Panc1 (cell line): ENCODE data around the gene CUEDC1. TPM values are rescaled to one million over a fixed set of nuclear protein-coding genes. Genes with fewer than 3 reads are reported as not detected.

Source experiments
- ATAC-seq: fragments of 200-7000 bp; cut with Tn5 transposase; 2 replicates; pipeline ENCODE4 v1.9.1; 2020; ENCODE audit warnings: mild to moderate bottlenecking, moderate library complexity
- BruUV-seq: library from RNA; stranded (reverse); fragments of 400-500 nt; replicated peaks from 2 replicates; lab custom pipeline; 2021; lab: Mats Ljungman, UMichigan
- CTCF ChIA-PET: fragments of 300-600 bp; sonication (Branson Sonifier 250); formaldehyde crosslinking; loops from one replicate; lab custom pipeline; 2022; ENCODE audit warnings: antibody characterized with exemption; lab: Charles Lee
- POLR2A ChIA-PET: fragments of 300-600 bp; sonication (Branson Sonifier 250); formaldehyde crosslinking; loops from one replicate; lab custom pipeline; 2022; ENCODE audit warnings: antibody characterized with exemption; lab: Charles Lee
- DNase-seq: peaks from one replicate; pipeline ENCODE4 v3.0.0-alpha.2; 2010; ENCODE audit warnings: low read depth, low spot score
- H3K27ac ChIP-seq: 2 replicates; pipeline ENCODE4 v1.5.1; 2011; ENCODE audit warnings: mild to moderate bottlenecking, low read length, inconsistent platforms
- H3K27me3 ChIP-seq: fragments of 200-500 bp; sonication (Bioruptor generic); 2 replicates; pipeline ENCODE4 v1.6.0; 2014; ENCODE audit warnings: low read length, inconsistent platforms; ENCODE audit not compliant: control insufficient read depth, insufficient read depth
- H3K36me3 ChIP-seq: fragments of 200-500 bp; sonication (Bioruptor generic); 2 replicates; pipeline ENCODE4 v1.5.1; 2014; ENCODE audit warnings: inconsistent platforms, mild to moderate bottlenecking, low read length, moderate library complexity; ENCODE audit not compliant: control insufficient read depth, insufficient read depth
- H3K4me1 ChIP-seq: 2 replicates; pipeline ENCODE4 v1.5.1; 2011; ENCODE audit warnings: inconsistent platforms, mild to moderate bottlenecking, low read length, moderate library complexity; ENCODE audit not compliant: control insufficient read depth, insufficient read depth
- H3K4me3 ChIP-seq, 2 experiments: 2 replicates each; pipeline ENCODE4 v1.5.1; 2011 to 2012; ENCODE audit warnings: low read depth in 2 of 2, low read length in 2 of 2, mild to moderate bottlenecking in 2 of 2, inconsistent platforms in 1 of 2, moderate library complexity in 1 of 2
- H3K9me3 ChIP-seq: fragments of 200-500 bp; sonication (Bioruptor generic); 2 replicates; pipeline ENCODE4 v1.5.1; 2014; ENCODE audit warnings: low read depth, mild to moderate bottlenecking, inconsistent platforms, low read length, moderate library complexity; ENCODE audit not compliant: control insufficient read depth, insufficient read depth
- POLR2AphosphoS5 ChIP-seq: IDR thresholded peaks from 2 replicates; pipeline ENCODE4 v1.6.1; 2012; ENCODE audit warnings: mild to moderate bottlenecking, low read depth, low read length, moderate library complexity
- SIN3A ChIP-seq: IDR thresholded peaks from 2 replicates; pipeline ENCODE4 v1.6.1; 2012; ENCODE audit warnings: low read depth, mild to moderate bottlenecking, low read length, moderate library complexity, borderline replicate concordance; ENCODE audit not compliant: insufficient read depth
- TCF7L2 ChIP-seq: IDR thresholded peaks from 2 replicates; pipeline ENCODE4 v1.6.1; 2011; ENCODE audit warnings: mild to moderate bottlenecking, low read depth, low read length, inconsistent platforms
- in situ Hi-C: cut with HindIII; loops from 2 replicates; pipeline ENCODE4 v1.10.0; 2016; ENCODE audit warnings: low sequenced_read_pairs, low pct_unique_long_range_greater_than_20kb
- intact Hi-C: fragments of 100-400 bp; cut with micrococcal nuclease; formaldehyde crosslinking; loops from one replicate; pipeline ENCODE4 v1.10.0; 2022; ENCODE audit not compliant: unreplicated experiment
- total RNA-seq: library from RNA; stranded (reverse); gene quantifications from one replicate; pipeline ENCODE4 v1.2.1, GENCODE V29; 2021; ENCODE audit not compliant: unreplicated experiment
- TF ChIP-seq, protein P1 (sequence below): fragments of 450-650 bp; IDR thresholded peaks from 2 replicates; pipeline ENCODE4 v1.5.1; 2017; ENCODE audit warnings: mild to moderate bottlenecking
- TF ChIP-seq, protein P2 (sequence below), 2 experiments: IDR thresholded peaks; 2 replicates each; pipeline ENCODE4 v1.6.1; 2011 to 2012; ENCODE audit warnings: low read depth in 2 of 2, control low read depth in 1 of 2, low read length in 1 of 2, mild to moderate bottlenecking in 1 of 2, moderate library complexity in 1 of 2; ENCODE audit not compliant: insufficient read depth in 1 of 2

CUEDC1 gene
- total RNA-seq, 1 experiment from 2014 or later: 103 TPM

DNA sequence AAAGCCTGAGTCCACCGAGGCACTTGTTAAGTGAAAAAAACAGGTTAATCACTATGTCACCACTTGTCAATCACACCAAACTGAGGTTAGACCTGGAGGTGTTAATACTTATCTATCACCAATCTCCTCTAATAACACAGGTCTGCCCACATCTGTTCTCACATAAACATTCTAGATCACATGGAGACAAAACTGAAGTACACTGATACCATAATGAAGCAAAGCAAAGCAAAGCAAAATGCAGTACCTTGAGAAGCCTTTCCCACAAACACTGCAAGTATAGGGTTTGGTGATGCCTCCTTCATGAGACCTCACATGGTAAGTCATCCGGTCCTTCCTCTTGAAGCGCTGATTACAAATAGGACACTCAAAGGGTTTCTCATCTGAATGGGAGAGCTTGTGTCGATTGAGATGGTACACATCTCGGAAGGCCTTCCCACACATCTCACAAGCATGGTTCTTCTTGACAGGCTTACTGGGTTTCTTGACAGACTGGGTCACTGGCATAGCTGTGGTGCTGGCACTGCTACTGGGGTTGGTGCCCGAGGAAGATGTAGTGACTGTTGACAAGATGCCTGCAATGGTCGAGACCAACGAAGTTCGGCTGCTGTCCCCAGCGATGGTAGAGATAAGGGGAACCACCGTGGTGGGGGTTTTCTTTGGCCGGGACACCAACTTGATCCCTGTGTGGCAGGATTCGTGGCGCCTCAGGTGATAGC is 27.4 kb upstream of the CUEDC1 start:
- ATAC-seq: no peak
- BruUV-seq: no TSS peak
- TF ChIP-seq, protein P1, sequence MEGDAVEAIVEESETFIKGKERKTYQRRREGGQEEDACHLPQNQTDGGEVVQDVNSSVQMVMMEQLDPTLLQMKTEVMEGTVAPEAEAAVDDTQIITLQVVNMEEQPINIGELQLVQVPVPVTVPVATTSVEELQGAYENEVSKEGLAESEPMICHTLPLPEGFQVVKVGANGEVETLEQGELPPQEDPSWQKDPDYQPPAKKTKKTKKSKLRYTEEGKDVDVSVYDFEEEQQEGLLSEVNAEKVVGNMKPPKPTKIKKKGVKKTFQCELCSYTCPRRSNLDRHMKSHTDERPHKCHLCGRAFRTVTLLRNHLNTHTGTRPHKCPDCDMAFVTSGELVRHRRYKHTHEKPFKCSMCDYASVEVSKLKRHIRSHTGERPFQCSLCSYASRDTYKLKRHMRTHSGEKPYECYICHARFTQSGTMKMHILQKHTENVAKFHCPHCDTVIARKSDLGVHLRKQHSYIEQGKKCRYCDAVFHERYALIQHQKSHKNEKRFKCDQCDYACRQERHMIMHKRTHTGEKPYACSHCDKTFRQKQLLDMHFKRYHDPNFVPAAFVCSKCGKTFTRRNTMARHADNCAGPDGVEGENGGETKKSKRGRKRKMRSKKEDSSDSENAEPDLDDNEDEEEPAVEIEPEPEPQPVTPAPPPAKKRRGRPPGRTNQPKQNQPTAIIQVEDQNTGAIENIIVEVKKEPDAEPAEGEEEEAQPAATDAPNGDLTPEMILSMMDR: no peak
- TF ChIP-seq, protein P2, sequence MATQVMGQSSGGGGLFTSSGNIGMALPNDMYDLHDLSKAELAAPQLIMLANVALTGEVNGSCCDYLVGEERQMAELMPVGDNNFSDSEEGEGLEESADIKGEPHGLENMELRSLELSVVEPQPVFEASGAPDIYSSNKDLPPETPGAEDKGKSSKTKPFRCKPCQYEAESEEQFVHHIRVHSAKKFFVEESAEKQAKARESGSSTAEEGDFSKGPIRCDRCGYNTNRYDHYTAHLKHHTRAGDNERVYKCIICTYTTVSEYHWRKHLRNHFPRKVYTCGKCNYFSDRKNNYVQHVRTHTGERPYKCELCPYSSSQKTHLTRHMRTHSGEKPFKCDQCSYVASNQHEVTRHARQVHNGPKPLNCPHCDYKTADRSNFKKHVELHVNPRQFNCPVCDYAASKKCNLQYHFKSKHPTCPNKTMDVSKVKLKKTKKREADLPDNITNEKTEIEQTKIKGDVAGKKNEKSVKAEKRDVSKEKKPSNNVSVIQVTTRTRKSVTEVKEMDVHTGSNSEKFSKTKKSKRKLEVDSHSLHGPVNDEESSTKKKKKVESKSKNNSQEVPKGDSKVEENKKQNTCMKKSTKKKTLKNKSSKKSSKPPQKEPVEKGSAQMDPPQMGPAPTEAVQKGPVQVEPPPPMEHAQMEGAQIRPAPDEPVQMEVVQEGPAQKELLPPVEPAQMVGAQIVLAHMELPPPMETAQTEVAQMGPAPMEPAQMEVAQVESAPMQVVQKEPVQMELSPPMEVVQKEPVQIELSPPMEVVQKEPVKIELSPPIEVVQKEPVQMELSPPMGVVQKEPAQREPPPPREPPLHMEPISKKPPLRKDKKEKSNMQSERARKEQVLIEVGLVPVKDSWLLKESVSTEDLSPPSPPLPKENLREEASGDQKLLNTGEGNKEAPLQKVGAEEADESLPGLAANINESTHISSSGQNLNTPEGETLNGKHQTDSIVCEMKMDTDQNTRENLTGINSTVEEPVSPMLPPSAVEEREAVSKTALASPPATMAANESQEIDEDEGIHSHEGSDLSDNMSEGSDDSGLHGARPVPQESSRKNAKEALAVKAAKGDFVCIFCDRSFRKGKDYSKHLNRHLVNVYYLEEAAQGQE (IDR thresholded peaks at IDR 0.05; ENCODE audit: insufficient read depth in 1 of 2, low read depth in 2 of 2, low read length in 1 of 2): no peak
- TF ChIP-seq SIN3A (no peak), TCF7L2 (no peak), POLR2AphosphoS5 (no peak)
- Histone ChIP-seq H3K9me3 (no peaks in the 10 kb centered on the region), H3K36me3 (peaks cover 44% of the 10 kb centered on the region), H3K27ac (no peak overlapping the region), H3K4me3 (no peak overlapping the region), H3K4me1 (peaks cover 20% of the 10 kb centered on the region), H3K27me3 (no peaks in the 10 kb centered on the region)
- ChIA-PET POLR2A (no interaction called here), CTCF (interaction anchor here (1.0 to 1.1 kb wide), 2 partner anchors 14 to 132 kb away, joined by 4 to 6 read pairs; no protein-coding TSS in a partner anchor)
- no peak for DNase-seq
- in situ Hi-C loops: no loop called here
- intact Hi-C loops: no loop called here

DNA sequence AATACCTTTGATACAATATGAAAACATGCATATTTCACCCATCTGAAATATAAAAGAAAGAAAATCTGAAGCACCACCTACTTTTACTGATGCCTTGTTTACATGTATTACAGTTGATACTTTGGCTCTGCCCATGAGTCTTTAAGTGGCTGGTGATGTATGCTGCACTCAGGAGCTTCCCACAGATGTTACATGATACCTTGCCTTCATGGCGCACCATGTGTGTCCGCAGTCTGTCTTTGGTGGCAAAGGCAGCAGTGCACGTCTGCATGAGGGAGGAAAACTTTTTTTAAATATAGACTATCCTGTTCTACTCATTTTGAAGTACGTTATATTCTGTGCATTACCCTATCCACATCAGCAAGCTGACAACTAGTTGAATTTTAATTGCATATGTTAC is 25.3 kb upstream of the CUEDC1 start:
- in situ Hi-C loops: no loop called here
- ChIA-PET CTCF (interaction anchor here (0.5 kb wide), 1 partner anchor 31 kb away, joined by 4 read pairs; no protein-coding TSS in a partner anchor), POLR2A (interaction anchor here (0.7 kb wide), 1 partner anchor 33 kb away, joined by 5 read pairs; no protein-coding TSS in a partner anchor)
- Histone ChIP-seq H3K36me3 (peaks cover 56% of the 10 kb centered on the region), H3K27me3 (no peaks in the 10 kb centered on the region), H3K4me3 (no peak overlapping the region), H3K9me3 (no peaks in the 10 kb centered on the region), H3K27ac (no peak overlapping the region), H3K4me1 (peaks cover 10% of the 10 kb centered on the region)
- ATAC-seq (no peak), DNase-seq (no peak)
- no peak for TF ChIP-seq SIN3A
- TF ChIP-seq, protein P2 (IDR thresholded peaks at IDR 0.05; ENCODE audit: insufficient read depth in 1 of 2, low read depth in 2 of 2, low read length in 1 of 2): no peak
- TF ChIP-seq POLR2AphosphoS5: no peak
- TF ChIP-seq, protein P1: no peak
- TF ChIP-seq TCF7L2: no peak
- intact Hi-C loops: no loop called here
- BruUV-seq: no TSS peak
